HepG2 (cell line): Measurements from ENCODE around the gene CARD19. TPM values are rescaled to one million over a fixed set of nuclear protein-coding genes. Genes with fewer than 3 reads are reported as not detected.
A peak's percentile ranks its signal among the peaks of the same experiment; 100 is the strongest.

Source experiments
- ARID5B ChIP-seq: IDR thresholded peaks from 2 replicates; pipeline ENCODE4 v1.4.0; 2020; ENCODE audit warnings: mild to moderate bottlenecking, missing genetic modification reagents
- CREBL2 ChIP-seq: sonication (generic); formaldehyde crosslinking; IDR thresholded peaks from 2 replicates; pipeline ENCODE4 v1.8.1; 2023; ENCODE audit warnings: missing genetic modification reagents, mild to moderate bottlenecking, borderline replicate concordance
- DZIP1 ChIP-seq: sonication (generic); formaldehyde crosslinking; IDR thresholded peaks from 2 replicates; pipeline ENCODE4 v1.5.0; 2020; ENCODE audit warnings: mild to moderate bottlenecking, missing genetic modification reagents
- EHMT2 ChIP-seq: fragments of 200-600 bp; sonication (generic); IDR thresholded peaks from 2 replicates; pipeline ENCODE4 v1.7.0; 2017; ENCODE audit warnings: antibody characterized with exemption, low read depth, low read length, borderline replicate concordance
- KLF6 ChIP-seq: IDR thresholded peaks from 2 replicates; pipeline ENCODE4 v1.8.0; 2016; ENCODE audit warnings: missing biosample characterization, missing genetic modification reagents
- NCOR1 ChIP-seq: fragments of 200-600 bp; sonication (generic); IDR thresholded peaks from 2 replicates; pipeline ENCODE4 v1.7.0; 2017; ENCODE audit warnings: antibody characterized with exemption, low read length, borderline replicate concordance
- PRDM4 ChIP-seq: sonication (generic); formaldehyde crosslinking; IDR thresholded peaks from 2 replicates; pipeline ENCODE4 v1.9.0; 2021; ENCODE audit warnings: missing genetic modification reagents, borderline replicate concordance
- RAD21 ChIP-seq: fragments of 450-650 bp; formaldehyde crosslinking; IDR thresholded peaks from 2 replicates; pipeline ENCODE4 v1.5.0; 2020; ENCODE audit warnings: mild to moderate bottlenecking
- THYN1 ChIP-seq: sonication (generic); formaldehyde crosslinking; IDR thresholded peaks from 2 replicates; pipeline ENCODE4 v1.8.1; 2023; ENCODE audit warnings: low read depth, mild to moderate bottlenecking, moderate library complexity, missing genetic modification reagents, borderline replicate concordance
- ZNF556 ChIP-seq: sonication (generic); formaldehyde crosslinking; IDR thresholded peaks from 2 replicates; pipeline ENCODE4 v1.4.0; 2020; ENCODE audit warnings: mild to moderate bottlenecking, missing genetic modification reagents, borderline replicate concordance
- ZNF569 ChIP-seq: sonication (generic); formaldehyde crosslinking; IDR thresholded peaks from 2 replicates; pipeline ENCODE4 v1.5.0; 2020; ENCODE audit warnings: mild to moderate bottlenecking, missing genetic modification reagents, moderate library complexity, borderline replicate concordance
- ZNF775 ChIP-seq: sonication (generic); formaldehyde crosslinking; IDR thresholded peaks from 2 replicates; pipeline ENCODE4 v1.4.0; 2020; ENCODE audit warnings: missing genetic modification reagents, mild to moderate bottlenecking, moderate library complexity, borderline replicate concordance
- ZNF776 ChIP-seq: sonication (generic); formaldehyde crosslinking; IDR thresholded peaks from 2 replicates; pipeline ENCODE4 v1.4.0; 2020; ENCODE audit warnings: mild to moderate bottlenecking, missing genetic modification reagents
- polyA plus RNA-seq, 8 experiments: library from polyadenylated mRNA; depleted of rRNA in 3 of 8; stranded (reverse) in 7 of 8; unstranded in 1 of 8; fragments of >200 nt; fragmentation: Illumina TruSeq in 4 of 8; extraction: Trizol in 4 of 8; gene quantifications; 2 replicates each; pipeline versions ENCODE4 v1.2.1 to v1.2.3, GENCODE V29; 2011 to 2016; ENCODE audit warnings: low read depth in 4 of 8, missing spikeins in 1 of 8, mixed read lengths in 1 of 8; ENCODE audit not compliant: insufficient read depth in 1 of 8
- total RNA-seq, 5 experiments: library from RNA; depleted of rRNA; stranded (reverse); fragments of >200 nt; fragmentation: Illumina TruSeq; extraction: Trizol; gene quantifications; 2 replicates each; pipeline ENCODE4 v1.2.3, GENCODE V29; 2016; ENCODE audit warnings: low read depth in 1 of 5
- TF ChIP-seq, protein P1 (sequence below): IDR thresholded peaks from 2 replicates; pipeline ENCODE4 v1.6.1; 2016; ENCODE audit warnings: low read depth
- TF ChIP-seq, protein P2 (sequence below): sonication (generic); formaldehyde crosslinking; conservative IDR thresholded peaks from 2 replicates; pipeline ENCODE4 v1.4.0; 2020; ENCODE audit warnings: missing genetic modification reagents

The CARD19 gene
- total and polyA plus RNA-seq, 2 of the 13 experiments (the other 11 are each of a cell fraction or from before 2014, with no cell fraction given): 18.4 to 47.2 TPM

DNA sequence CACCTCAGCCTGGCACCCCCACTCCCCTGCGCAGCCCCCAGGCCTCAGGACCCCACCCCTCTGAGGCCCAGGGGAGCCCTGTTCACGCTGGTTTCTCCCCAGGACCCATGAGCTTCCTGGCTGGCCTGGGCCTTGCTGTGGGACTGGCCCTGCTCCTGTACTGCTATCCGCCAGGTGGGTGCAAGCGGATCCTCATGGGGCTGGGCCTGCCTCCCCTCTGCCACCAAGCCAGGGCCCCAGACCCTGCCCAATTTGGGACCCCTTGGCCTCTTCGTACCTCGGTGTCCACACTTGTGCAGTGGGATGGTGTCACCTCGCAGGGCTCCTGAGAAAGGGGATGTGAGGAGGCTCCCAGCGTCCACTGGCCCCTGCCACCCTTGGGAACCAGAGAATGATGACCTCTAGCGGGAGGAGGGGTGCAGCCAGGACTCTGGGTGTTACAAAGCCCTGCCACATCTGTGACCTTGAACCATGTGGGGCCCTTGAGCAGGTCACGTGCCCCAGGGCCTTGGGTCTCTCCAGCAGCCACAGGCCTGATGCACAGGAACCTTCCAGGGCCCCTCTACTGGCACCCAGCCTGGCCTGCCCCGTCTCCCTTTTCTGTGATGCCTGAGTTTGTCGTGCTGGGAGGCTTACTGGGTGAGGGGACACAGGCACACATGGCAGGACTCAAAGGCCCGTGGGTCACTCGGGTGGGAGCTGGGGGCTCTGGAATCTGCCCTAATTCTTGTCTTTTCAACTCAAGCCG is 16.3 kb downstream of the CARD19 start (continued):
- TF ChIP-seq RAD21 (CRISPR knock-in tag) (peak; percentile 55), ARID5B (peak; percentile 88), KLF6 (peak; percentile 71; the same call in 1 of the 2 replicates), PRDM4 (CRISPR knock-in tag) (no peak), ZNF775 (CRISPR knock-in tag) (no peak), THYN1 (CRISPR knock-in tag) (no peak), CREBL2 (CRISPR knock-in tag) (no peak), ZNF556 (CRISPR knock-in tag) (0 out of 2 replicates have a peak, but pooled peaks have one; percentile 48), ZNF776 (peak; percentile 46; the same call in 1 of the 2 replicates), NCOR1 (peak; percentile 47; the same call in 1 of the 2 replicates), EHMT2 (no peak), ZNF569 (no peak), DZIP1 (CRISPR knock-in tag) (no peak)
- TF ChIP-seq, protein P1, sequence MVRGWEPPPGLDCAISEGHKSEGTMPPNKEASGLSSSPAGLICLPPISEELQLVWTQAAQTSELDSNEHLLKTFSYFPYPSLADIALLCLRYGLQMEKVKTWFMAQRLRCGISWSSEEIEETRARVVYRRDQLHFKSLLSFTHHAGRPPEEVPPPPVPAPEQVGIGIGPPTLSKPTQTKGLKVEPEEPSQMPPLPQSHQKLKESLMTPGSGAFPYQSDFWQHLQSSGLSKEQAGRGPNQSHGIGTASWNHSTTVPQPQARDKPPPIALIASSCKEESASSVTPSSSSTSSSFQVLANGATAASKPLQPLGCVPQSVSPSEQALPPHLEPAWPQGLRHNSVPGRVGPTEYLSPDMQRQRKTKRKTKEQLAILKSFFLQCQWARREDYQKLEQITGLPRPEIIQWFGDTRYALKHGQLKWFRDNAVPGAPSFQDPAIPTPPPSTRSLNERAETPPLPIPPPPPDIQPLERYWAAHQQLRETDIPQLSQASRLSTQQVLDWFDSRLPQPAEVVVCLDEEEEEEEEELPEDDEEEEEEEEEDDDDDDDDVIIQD (CRISPR knock-in tag): 0 out of 2 replicates have a peak, but pooled peaks have one; percentile 59
- TF ChIP-seq, protein P2, sequence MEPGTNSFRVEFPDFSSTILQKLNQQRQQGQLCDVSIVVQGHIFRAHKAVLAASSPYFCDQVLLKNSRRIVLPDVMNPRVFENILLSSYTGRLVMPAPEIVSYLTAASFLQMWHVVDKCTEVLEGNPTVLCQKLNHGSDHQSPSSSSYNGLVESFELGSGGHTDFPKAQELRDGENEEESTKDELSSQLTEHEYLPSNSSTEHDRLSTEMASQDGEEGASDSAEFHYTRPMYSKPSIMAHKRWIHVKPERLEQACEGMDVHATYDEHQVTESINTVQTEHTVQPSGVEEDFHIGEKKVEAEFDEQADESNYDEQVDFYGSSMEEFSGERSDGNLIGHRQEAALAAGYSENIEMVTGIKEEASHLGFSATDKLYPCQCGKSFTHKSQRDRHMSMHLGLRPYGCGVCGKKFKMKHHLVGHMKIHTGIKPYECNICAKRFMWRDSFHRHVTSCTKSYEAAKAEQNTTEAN: 0 out of 2 replicates have a peak, but pooled peaks have one; percentile 26
